Choroid plexus epithelial cell (primary cell): ENCODE results near the gene MYRIP.

Experiments used
- DNase-seq: peaks from one replicate; pipeline ENCODE4 v3.0.0-alpha.2; 2010; ENCODE audit warnings: low read depth
- H3K4me3 ChIP-seq: 2 replicates; pipeline ENCODE4 v1.5.1; 2011; ENCODE audit warnings: low read depth, mild to moderate bottlenecking, control low read depth, low read length, moderate library complexity
- CTCF ChIP-seq: conservative IDR thresholded peaks from 2 replicates; pipeline ENCODE4 v1.5.1; 2011; ENCODE audit warnings: low read depth, mild to moderate bottlenecking, control low read depth, inconsistent platforms, low read length, moderate library complexity

MYRIP gene

GRCh38 chr3:40248591-40248990 lies 439.2 kb downstream of the MYRIP start:
- no peak for DNase-seq
- TF ChIP-seq CTCF, result no peak
- H3K4me3 ChIP-seq, result no peak overlapping the region

- no peak overlapping the region for H3K4me3 ChIP-seq
- no peak for TF ChIP-seq CTCF
- no peak for DNase-seq
These were observed 439.8 kb downstream of the MYRIP start for GRCh38 chr3:40249168-40249567.

GRCh38 chr3:40254491-40254890 lies 445.1 kb downstream of the MYRIP start:
- no peak for TF ChIP-seq CTCF
- DNase-seq, result no peak
- no peak overlapping the region for H3K4me3 ChIP-seq

GRCh38 chr3:40254891-40255290 lies 445.5 kb downstream of the MYRIP start:
- TF ChIP-seq CTCF, result no peak
- no peak overlapping the region for H3K4me3 ChIP-seq
- no peak for DNase-seq

GRCh38 chr3:40255532-40255931 lies 446.1 kb downstream of the MYRIP start:
- no peak for DNase-seq
- no peak overlapping the region for H3K4me3 ChIP-seq
- no peak for TF ChIP-seq CTCF

GRCh38 chr3:40258064-40258463 lies 448.7 kb downstream of the MYRIP start:
- no peak overlapping the region for H3K4me3 ChIP-seq
- no peak for TF ChIP-seq CTCF
- DNase-seq, result no peak

GRCh38 chr3:40258555-40258954 lies 449.1 kb downstream of the MYRIP start:
- TF ChIP-seq CTCF, result no peak
- H3K4me3 ChIP-seq, result no peak overlapping the region
- peak; percentile 8 for DNase-seq
